Urinary bladder (tissue), 4 donors: ENCODE measurements around the gene TSC22D1. TPM values are rescaled to one million over a fixed set of nuclear protein-coding genes. Genes with fewer than 3 reads are reported as not detected.

Experiments used
- DNase-seq: peaks from one replicate; pipeline ENCODE4 v3.0.0-alpha.2; 2015; ENCODE audit errors: extremely low spot score
- H3K27ac ChIP-seq: one replicate; pipeline ENCODE4 v1.5.1; 2013; ENCODE audit warnings: low read depth, mild to moderate bottlenecking, moderate library complexity
- H3K36me3 ChIP-seq: one replicate; pipeline ENCODE4 v1.6.1; 2013; ENCODE audit warnings: mild to moderate bottlenecking, moderate library complexity; ENCODE audit not compliant: insufficient read depth
- H3K4me1 ChIP-seq: one replicate; pipeline ENCODE4 v1.6.1; 2013; ENCODE audit warnings: mild to moderate bottlenecking, moderate library complexity; ENCODE audit not compliant: insufficient read depth
- H3K4me3 ChIP-seq: one replicate; pipeline ENCODE4 v1.5.1; 2013; ENCODE audit warnings: low read depth, low read length
- WGBS: extraction: QIAGEN DNeasy Blood & Tissue Kit; methylation state at CpG from one replicate; pipeline ENCODE4 v1.1.7; 2013; 5-methylcytosine and 5-hydroxymethylcytosine counted together
- polyA plus RNA-seq: library from polyadenylated mRNA; stranded (reverse); fragments of 200-250 nt; gene quantifications from one replicate; pipeline ENCODE4 v1.2.3, GENCODE V29; 2013
- total RNA-seq: library from RNA; depleted of rRNA; stranded (reverse); fragments of >200 nt; gene quantifications from one replicate; pipeline ENCODE4 v1.2.3, GENCODE V29; 2014
- donor health status: healthy with polysubstance abuse.
- donor health status: healthy.

TSC22D1 gene
- total and polyA plus RNA-seq, 2 donors, result 104 to 240 TPM

DNA sequence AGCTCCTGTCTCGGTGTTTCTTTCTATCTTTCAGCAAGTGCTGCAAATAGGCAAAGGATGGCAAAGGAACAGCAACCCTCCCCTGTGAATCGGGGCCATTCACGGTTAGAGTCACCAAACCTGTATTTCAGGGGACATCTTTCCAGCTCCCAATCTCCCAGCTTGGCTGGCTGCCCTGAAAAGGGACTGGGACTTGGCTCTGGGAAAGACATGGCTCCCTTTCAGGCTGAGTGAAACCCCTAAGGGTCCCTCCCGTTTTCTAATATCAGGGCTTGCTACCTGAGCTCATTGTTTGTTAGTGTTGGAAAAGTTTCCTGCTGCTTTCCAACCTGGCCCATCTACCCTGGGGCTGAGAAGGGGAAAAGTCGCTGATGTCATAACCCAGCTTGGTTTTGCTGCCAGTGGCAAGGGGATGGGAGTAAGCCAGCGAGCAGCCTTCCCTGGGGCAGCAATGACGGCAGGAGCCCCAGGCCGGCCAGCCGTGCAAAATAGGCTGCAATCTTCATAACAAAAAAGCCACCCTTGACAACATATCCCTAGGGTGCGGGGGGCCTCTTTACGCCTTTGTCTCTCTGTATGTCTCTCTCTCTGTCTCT lies 172.6 kb downstream of the TSC22D1 start:
- H3K4me3 ChIP-seq, result no peak overlapping the region

DNA sequence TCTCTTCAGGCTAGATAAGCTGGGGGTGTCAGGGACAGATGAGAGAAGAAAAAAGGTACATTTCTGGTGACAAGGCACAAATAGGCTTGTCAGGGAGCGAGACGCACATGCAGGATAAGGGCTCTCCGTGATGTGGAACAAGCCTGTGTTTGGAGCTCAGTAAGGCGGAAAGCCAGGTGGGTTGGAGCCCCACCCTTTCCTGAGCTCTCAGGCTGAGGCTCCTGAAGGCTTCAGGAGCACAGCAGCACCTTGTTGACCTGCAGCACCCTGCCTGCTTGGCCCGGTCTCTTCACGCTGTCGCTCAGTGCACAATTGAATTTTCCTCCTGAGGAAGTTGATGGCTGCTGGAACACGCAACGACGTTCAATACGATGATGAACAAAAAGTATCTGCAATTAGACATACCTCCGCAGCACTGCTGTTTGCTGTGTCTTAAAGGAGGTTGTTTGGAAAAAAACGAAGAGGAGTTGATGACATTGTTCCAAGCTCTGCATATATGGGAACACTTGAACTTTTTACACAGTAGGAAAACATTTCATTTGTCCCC lies 173.2 kb downstream of the TSC22D1 start:
- no peak overlapping the region for H3K4me3 ChIP-seq
- no peak for DNase-seq
- H3K36me3 ChIP-seq, result no peaks in the 10 kb centered on the region
- WGBS, result 81% methylated on average over 13 of the region's 13 CpGs
- peaks cover 1% of the 10 kb centered on the region for H3K4me1 ChIP-seq
- H3K27ac ChIP-seq, result no peak overlapping the region

More for the DNA sequence above, 172.6 kb downstream of the TSC22D1 start:
- no peak overlapping the region for H3K27ac ChIP-seq
- DNase-seq, result peak; percentile 36
- H3K4me1 ChIP-seq, result peaks cover 1% of the 10 kb centered on the region
- 70% methylated on average over 11 of the region's 11 CpGs for WGBS
- H3K36me3 ChIP-seq, result no peaks in the 10 kb centered on the region

DNA sequence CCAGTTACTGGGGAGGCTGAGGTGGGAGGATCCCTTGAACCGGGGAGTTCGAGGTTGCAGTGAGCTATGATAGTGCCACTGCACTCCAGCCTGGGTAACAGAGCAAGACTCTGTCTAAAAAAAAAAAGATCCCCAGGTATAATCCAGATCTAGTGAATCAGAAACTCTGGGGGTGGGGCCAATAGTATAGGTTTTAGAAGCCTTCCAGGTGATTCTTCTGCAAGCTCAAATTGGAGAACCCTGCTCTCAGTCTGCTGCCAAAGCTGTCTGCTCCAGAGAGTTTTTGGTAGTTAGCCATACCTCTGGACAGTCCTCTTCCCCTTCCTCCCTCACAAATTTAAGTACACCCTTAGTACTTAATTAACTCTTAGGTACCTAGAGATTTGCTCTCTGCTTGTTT lies 174.6 kb downstream of the TSC22D1 start:
- DNase-seq, result no peak
- peaks cover 1% of the 10 kb centered on the region for H3K4me1 ChIP-seq
- WGBS, result 51% methylated on average over 2 of the region's 2 CpGs
- no peak overlapping the region for H3K4me3 ChIP-seq
- H3K27ac ChIP-seq, result no peak overlapping the region
- H3K36me3 ChIP-seq, result no peaks in the 10 kb centered on the region

DNA sequence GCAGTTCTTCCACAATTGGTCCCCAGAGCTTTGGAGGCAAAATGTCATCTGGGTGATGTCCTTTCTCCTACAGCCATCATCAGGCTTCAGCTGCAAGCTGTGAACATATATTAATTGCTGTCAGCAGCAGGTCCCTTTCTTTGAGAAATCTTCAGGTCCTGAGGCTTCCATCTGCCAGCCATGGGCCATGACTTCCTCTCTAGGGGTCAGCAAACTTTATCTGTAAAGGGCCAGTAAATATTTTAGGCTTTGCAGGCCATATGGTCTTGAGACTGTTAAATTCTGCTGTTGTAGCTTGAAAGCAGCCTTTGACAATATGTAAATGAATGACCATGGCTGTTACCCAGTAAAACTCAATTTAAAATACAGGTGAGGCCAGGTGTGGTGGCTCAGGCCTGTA lies 175.4 kb downstream of the TSC22D1 start:
- no peak overlapping the region for H3K27ac ChIP-seq
- no peak for DNase-seq
- H3K4me3 ChIP-seq, result no peak overlapping the region
- peaks cover 1% of the 10 kb centered on the region for H3K4me1 ChIP-seq
- no peaks in the 10 kb centered on the region for H3K36me3 ChIP-seq

DNA sequence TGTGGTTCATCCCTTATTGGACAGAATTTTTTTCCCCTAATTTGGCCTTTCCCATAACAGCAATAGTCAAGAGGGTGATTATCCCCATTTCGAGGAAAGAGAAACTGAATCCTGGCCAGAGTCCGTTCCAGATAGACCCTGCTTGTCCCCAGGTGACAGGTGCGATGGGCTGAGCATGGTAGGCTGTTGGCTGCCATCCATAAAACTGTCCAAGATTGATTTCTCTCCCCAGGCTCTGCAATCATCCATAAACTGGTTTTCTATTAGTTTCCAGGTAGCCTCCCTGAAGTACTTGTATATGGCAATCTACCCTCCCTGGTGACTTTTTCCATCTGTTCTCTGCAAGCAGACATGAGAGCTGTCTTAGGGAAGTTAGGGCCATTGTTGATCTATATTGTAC lies 177.1 kb downstream of the TSC22D1 start:
- H3K4me3 ChIP-seq, result no peak overlapping the region
- H3K4me1 ChIP-seq, result peaks cover under 1% of the 10 kb centered on the region
- no peak overlapping the region for H3K27ac ChIP-seq
- no peak for DNase-seq
- no peaks in the 10 kb centered on the region for H3K36me3 ChIP-seq
- WGBS, result 94% methylated on average over 3 of the region's 3 CpGs

DNA sequence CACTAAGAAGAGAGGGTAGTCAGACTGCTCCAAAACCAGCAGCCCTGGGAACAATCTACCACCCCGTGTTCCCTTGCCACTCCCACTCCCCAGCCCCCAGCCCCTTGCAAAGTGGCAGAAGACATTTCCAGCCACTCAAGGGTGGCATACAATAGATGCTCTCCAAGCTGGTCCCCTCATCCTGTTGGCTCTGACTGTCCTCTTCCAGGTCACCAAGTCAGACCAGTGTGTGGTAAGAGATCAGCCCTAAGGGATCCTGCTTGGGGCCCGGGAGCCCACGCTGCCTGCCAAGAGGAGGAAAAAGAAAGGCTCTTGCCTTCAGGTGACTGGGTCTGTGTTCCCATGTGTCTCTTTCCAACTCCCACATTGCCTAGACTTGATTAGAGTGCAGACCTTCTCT lies 177.5 kb downstream of the TSC22D1 start:
- 84% methylated on average over 3 of the region's 3 CpGs for WGBS
- no peaks in the 10 kb centered on the region for H3K4me1 ChIP-seq
- no peaks in the 10 kb centered on the region for H3K36me3 ChIP-seq
- H3K27ac ChIP-seq, result no peak overlapping the region
- DNase-seq, result no peak
- H3K4me3 ChIP-seq, result no peak overlapping the region

DNA sequence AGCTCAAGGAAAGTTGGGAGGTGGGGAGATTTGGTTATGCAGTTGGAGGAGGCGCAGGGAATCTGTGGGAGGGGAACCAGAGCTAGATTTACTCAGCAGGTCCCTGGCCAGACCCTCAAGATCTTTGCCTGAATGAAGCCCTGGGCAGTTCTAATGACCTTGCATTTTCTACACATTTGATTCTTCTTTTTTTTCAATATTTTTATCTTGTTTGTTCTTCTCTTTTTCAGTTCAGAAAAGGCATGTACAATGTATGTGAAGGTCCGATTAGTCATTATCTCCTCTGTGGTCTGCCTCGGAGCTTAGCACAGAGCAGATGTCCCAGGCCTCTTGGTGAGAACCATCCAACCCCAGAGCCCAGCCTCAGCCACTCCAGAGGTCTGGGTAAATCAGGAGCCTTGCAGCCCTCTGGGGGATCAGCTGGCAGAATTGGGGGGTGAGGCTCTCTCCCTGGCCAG lies 178.3 kb downstream of the TSC22D1 start:
- no peaks in the 10 kb centered on the region for H3K36me3 ChIP-seq
- no peak overlapping the region for H3K4me3 ChIP-seq
- H3K27ac ChIP-seq, result no peak overlapping the region
- no peak for DNase-seq
- WGBS, result 88% methylated on average over 3 of the region's 3 CpGs
- no peaks in the 10 kb centered on the region for H3K4me1 ChIP-seq

DNA sequence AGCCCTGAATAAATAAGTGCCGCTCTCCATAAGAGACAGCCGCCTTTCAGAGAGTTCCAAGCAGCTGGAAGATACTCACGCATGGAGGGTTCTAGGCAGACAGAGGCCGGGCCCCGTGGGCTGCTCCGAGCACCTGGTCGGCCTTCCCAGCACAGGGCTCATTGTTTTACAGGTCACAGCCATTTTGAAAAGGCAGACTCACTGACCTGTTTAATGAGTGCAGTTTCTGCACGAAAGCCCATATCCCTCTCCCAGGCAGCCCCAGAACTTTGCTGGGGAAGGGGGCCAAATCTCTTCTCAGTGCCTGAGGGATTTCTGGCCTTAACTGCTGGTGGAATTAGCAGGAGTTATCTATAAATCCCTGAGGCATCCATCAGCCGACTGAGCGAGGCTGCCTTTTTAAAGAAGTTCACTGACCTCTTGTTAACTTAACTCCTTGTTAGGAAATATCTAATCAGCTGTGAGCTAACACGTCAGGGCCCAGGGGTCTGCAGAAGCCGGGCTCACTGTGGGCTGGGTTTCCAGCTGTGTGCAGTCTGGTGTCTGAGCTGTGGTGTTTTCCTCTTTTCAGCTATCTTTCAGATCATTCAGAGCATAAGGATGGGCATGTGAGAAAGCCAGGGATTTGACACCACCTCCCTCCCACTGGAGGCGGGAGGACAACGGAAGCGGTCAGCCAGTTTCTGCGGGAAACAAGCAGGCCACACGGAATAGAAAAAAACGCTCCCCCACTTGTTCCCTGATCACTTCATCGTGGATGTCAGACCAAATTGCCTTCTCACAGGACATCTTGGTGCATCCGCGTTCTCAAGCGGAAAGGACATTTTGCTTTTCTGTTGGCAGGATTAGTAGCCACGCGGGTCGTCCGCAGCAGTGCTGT lies 179.2 kb downstream of the TSC22D1 start:
- DNase-seq, result no peak
- H3K36me3 ChIP-seq, result no peaks in the 10 kb centered on the region
- H3K27ac ChIP-seq, result peak overlapping the region; percentile 48
- H3K4me3 ChIP-seq, result no peak overlapping the region
- no peaks in the 10 kb centered on the region for H3K4me1 ChIP-seq
- WGBS, result 41% methylated on average over 26 of the region's 26 CpGs

DNA sequence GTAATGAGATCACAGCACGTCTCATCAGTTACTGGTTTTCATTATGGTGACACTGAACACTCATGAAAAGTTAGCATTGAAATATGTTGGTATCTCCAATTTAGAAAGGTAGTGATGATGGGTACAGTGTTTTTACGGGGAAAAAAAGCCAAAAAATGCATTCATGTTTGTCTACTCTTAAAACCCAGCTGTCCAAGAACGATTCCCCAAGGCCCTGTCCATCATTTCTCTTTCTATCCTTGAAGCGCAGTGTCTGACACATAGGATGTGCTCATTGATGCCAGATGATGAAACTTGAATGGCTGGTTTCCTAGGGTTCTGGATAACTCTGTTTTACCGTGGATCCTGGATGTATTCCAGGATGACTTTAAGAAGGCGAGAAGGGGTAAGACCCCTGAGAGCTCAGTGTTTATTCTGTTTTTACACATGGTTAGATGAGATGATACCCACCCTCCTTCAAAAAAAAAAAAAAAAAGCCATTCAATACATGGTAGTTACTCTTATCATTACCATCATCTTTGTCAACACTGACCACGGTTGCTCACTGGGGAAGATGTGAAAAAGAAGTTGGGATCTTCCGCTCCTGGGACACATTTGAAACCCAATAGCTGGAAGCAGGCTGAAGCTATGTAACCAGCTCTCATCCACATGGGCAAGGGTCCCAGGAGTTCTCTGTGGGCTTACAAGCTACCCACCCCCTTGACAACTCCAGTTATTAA lies 180.0 kb downstream of the TSC22D1 start:
- H3K4me3 ChIP-seq, result no peak overlapping the region
- no peaks in the 10 kb centered on the region for H3K36me3 ChIP-seq
- no peak for DNase-seq
- no peaks in the 10 kb centered on the region for H3K4me1 ChIP-seq
- H3K27ac ChIP-seq, result no peak overlapping the region
- 83% methylated on average over 8 of the region's 8 CpGs for WGBS

DNA sequence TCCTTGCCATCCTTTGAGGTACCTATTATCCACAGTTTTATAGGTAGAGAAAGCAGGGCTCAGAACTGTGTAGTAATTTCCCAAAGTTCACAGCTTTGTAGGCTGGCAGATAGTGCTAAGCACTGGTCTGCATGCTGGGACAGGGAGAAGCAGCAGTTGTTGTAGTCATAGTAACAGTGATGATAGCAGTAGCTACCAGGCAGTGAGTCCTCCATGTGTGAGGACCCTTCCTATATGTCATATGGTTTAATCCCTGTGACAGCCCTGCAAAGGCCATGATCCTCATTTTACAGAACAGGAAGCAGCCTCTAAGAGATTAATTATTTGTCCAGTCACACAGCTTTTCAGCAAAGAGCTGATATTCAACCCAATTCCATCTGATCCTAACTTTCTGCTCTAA lies 181.5 kb downstream of the TSC22D1 start:
- DNase-seq, result no peak
- no peaks in the 10 kb centered on the region for H3K36me3 ChIP-seq

DNA sequence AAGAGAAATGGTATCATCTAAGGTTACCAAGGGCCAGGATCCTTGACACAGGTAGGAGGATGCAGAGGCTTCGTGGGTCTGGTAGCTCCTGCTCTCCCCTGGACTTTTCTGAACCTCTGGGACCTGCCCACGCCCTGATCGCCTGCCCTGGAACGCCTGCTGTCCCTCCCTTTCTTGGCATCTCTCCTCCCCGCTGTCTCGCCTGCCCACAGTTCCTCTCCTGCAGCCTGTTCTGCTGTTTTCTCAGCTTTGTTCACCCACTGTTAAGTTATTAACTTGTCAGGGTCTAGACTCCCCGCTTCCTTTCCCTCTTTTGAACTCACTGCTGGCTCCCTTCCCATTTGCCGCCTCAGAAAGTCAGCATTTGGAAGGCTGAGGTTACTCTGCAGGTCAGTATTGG lies 182.7 kb downstream of the TSC22D1 start:
- Histone ChIP-seq H3K36me3 (no peaks in the 10 kb centered on the region), H3K4me1 (no peaks in the 10 kb centered on the region), H3K4me3 (no peak overlapping the region), H3K27ac (no peak overlapping the region)
- DNase-seq, result no peak
- 77% methylated on average over 8 of the region's 8 CpGs for WGBS

More for the DNA sequence above, 181.5 kb downstream of the TSC22D1 start:
- no peak overlapping the region for H3K4me3 ChIP-seq
- H3K4me1 ChIP-seq, result no peaks in the 10 kb centered on the region
- H3K27ac ChIP-seq, result no peak overlapping the region

DNA sequence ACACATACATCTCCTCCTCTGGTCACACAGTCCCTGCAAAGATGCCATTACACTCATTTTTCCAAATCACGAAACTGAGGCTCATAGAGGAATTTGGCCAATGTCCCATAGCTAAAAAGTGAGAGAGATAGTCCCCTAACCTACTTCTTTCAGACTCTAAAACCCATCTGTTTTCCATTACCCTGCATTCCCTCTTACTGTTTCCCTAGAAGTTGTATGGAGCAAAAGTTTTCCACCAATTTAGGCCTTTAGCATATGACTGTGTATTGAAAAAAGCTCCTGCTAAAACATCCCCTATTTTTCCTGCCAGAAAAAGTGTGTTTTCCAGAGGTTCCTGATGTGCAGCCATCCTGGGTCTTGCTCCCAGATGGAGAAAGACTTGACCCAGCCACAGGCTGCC lies 186.3 kb downstream of the TSC22D1 start:
- 94% methylated on average over 1 of the region's 1 CpG for WGBS
- H3K4me1 ChIP-seq, result no peaks in the 10 kb centered on the region
- no peak overlapping the region for H3K4me3 ChIP-seq
- no peak for DNase-seq
- H3K27ac ChIP-seq, result no peak overlapping the region
- H3K36me3 ChIP-seq, result no peaks in the 10 kb centered on the region

DNA sequence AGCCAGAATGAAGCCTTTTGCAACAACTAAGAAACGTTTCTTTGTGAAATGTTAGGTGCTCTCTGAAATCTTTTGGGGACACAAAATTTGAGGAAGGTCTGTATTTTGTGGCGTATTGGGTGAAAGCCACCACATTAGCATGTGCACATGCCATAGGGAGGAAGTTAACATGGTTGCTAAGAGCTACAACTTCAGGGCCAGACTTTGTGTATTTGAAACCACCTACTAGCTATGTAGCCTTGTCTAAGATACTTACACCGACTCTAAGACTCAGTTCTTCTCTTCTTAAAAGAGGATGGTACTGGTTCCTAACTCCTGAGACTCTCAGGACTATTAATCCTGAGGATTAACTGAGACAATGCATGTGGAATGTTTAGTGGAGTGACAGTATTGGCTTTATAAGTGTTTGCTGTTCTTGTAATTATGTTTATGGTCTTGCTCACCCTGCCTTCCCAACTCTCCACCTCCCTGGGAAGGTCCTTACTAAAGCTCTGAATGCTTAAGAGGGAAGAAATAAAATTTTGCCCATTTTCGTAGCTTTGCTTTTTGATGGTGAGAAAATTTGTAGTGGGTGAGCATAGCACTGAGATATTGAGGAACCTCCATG lies 187.0 kb downstream of the TSC22D1 start:
- 86% methylated on average over 4 of the region's 4 CpGs for WGBS
- H3K4me1 ChIP-seq, result no peaks in the 10 kb centered on the region
- no peak overlapping the region for H3K27ac ChIP-seq
- H3K36me3 ChIP-seq, result no peaks in the 10 kb centered on the region
- no peak for DNase-seq
- H3K4me3 ChIP-seq, result no peak overlapping the region
